PC-3 (cell line): ENCODE data around the gene NENF. TPM values are rescaled to one million over a fixed set of nuclear protein-coding genes. Genes with fewer than 3 reads are reported as not detected.

ENCODE experiments used
- ATAC-seq: fragments of 200-7000 bp; cut with Tn5 transposase; 2 replicates; pipeline ENCODE4 v1.9.1; 2020; ENCODE audit warnings: mild to moderate bottlenecking, moderate library complexity
- BruUV-seq: library from RNA; stranded (reverse); fragments of 400-500 nt; replicated peaks from 2 replicates; lab custom pipeline; 2021; lab: Mats Ljungman, UMichigan
- CTCF ChIA-PET: fragments of 300-600 bp; sonication (Branson Sonifier 250); formaldehyde crosslinking; loops from one replicate; lab custom pipeline; 2022; ENCODE audit warnings: antibody characterized with exemption; lab: Charles Lee
- POLR2A ChIA-PET: fragments of 300-600 bp; sonication (Branson Sonifier 250); formaldehyde crosslinking; loops from one replicate; lab custom pipeline; 2022; ENCODE audit warnings: antibody characterized with exemption; ENCODE audit not compliant: unreplicated experiment; lab: Charles Lee
- DNase-seq: peaks from one replicate; pipeline ENCODE4 v3.0.0-alpha.2; 2015
- H2AFZ ChIP-seq: fragments of 300-600 bp; sonication (generic); 2 replicates; pipeline ENCODE4 v1.6.0; 2016; ENCODE audit warnings: antibody characterized with exemption, low read length
- H3F3A ChIP-seq: fragments of 300-600 bp; sonication (generic); one replicate; pipeline ENCODE4 v1.6.0; 2017; ENCODE audit warnings: antibody characterized with exemption, low read length, control low read depth, mild to moderate bottlenecking; ENCODE audit not compliant: unreplicated experiment
- H3K27ac ChIP-seq: fragments of 300-600 bp; sonication (generic); 2 replicates; pipeline ENCODE4 v1.5.1; 2016; ENCODE audit warnings: mild to moderate bottlenecking, low read length
- H3K27me3 ChIP-seq: fragments of 300-600 bp; sonication (generic); 2 replicates; pipeline ENCODE4 v1.6.1; 2016; ENCODE audit warnings: low read length, mixed read lengths
- H3K36me3 ChIP-seq: fragments of 300-600 bp; sonication (generic); 2 replicates; pipeline ENCODE4 v1.6.1; 2016; ENCODE audit warnings: low read depth, mixed run types, low read length, mixed read lengths
- H3K4me1 ChIP-seq: fragments of 300-600 bp; sonication (generic); 2 replicates; pipeline ENCODE4 v1.5.1; 2016; ENCODE audit warnings: low read length; ENCODE audit not compliant: insufficient read depth
- H3K4me2 ChIP-seq: fragments of 300-600 bp; sonication (generic); 2 replicates; pipeline ENCODE4 v1.6.0; 2016; ENCODE audit warnings: low read length
- H3K4me3 ChIP-seq: fragments of 300-600 bp; sonication (generic); 2 replicates; pipeline ENCODE4 v1.5.1; 2016; ENCODE audit warnings: mild to moderate bottlenecking, low read length, mixed read lengths
- H3K79me2 ChIP-seq: fragments of 300-600 bp; sonication (generic); 2 replicates; pipeline ENCODE4 v1.6.1; 2017; ENCODE audit warnings: low read length, mixed read lengths
- H3K9ac ChIP-seq: fragments of 300-600 bp; sonication (generic); 2 replicates; pipeline ENCODE4 v1.6.0; 2016; ENCODE audit warnings: mild to moderate bottlenecking, low read length
- H3K9me2 ChIP-seq: fragments of 300-600 bp; sonication (generic); replicated peaks from 2 replicates; pipeline ENCODE4 v1.6.1; 2016; ENCODE audit warnings: mixed run types, low read length, mixed read lengths
- H3K9me3 ChIP-seq: fragments of 300-600 bp; sonication (generic); 2 replicates; pipeline ENCODE4 v1.6.1; 2016; ENCODE audit warnings: low read length, mixed read lengths
- H4K20me1 ChIP-seq: fragments of 300-600 bp; sonication (generic); 2 replicates; pipeline ENCODE4 v1.6.1; 2016; ENCODE audit warnings: low read length, mixed read lengths
- CTCF ChIP-seq: fragments of 300-600 bp; sonication (generic); conservative IDR thresholded peaks from 2 replicates; pipeline ENCODE4 v1.5.1; 2017; ENCODE audit warnings: antibody characterized with exemption, low read depth, mild to moderate bottlenecking, low read length
- EZH2 ChIP-seq: fragments of 300-600 bp; sonication (generic); IDR thresholded peaks from one replicate; pipeline ENCODE4 v1.6.1; 2017; ENCODE audit warnings: antibody characterized with exemption, mild to moderate bottlenecking, low read length; ENCODE audit not compliant: unreplicated experiment
- EZH2phosphoT487 ChIP-seq: fragments of 300-600 bp; sonication (generic); IDR thresholded peaks from 2 replicates; pipeline ENCODE4 v1.6.1; 2018; ENCODE audit warnings: mild to moderate bottlenecking, antibody characterized with exemption, low read length, borderline replicate concordance
- intact Hi-C: fragments of 100-400 bp; cut with micrococcal nuclease; formaldehyde crosslinking; loops from 2 replicates; pipeline ENCODE4 v1.9.0; 2023
- total RNA-seq: library from RNA; depleted of rRNA; stranded (reverse); fragments of >200 nt; gene quantifications from 2 replicates; pipeline ENCODE4 v1.2.3, GENCODE V29; 2014

The NENF gene
- total RNA-seq, 1 experiment from 2014 or later = 161 TPM

GRCh38 chr1:212461916-212462660 lies 29.4 kb downstream of the NENF start:
- POLR2A ChIA-PET = no interaction called here
- CTCF ChIA-PET = no interaction called here

GRCh38 chr1:212463565-212464285 lies 31.0 kb downstream of the NENF start:
- Histone ChIP-seq H3K9ac (no peak overlapping the region), H3K27ac (no peak overlapping the region), H3F3A (no peaks in the 10 kb centered on the region), H3K27me3 (no peaks in the 10 kb centered on the region), H3K4me3 (no peak overlapping the region), H3K9me2 (no peaks in the 10 kb centered on the region), H3K4me2 (no peak overlapping the region), H3K79me2 (no peaks in the 10 kb centered on the region), H4K20me1 (no peaks in the 10 kb centered on the region), H3K4me1 (peaks cover 5% of the 10 kb centered on the region; the same call in 1 of the 2 replicates), H2AFZ (no peak overlapping the region), H3K36me3 (no peaks in the 10 kb centered on the region), H3K9me3 (no peaks in the 10 kb centered on the region)
- DNase-seq (no peak), ATAC-seq (no peak)
- BruUV-seq = no TSS peak
- intact Hi-C loops = no loop called here
- TF ChIP-seq EZH2phosphoT487 (no peak), CTCF (no peak), EZH2 (no peak)
- POLR2A ChIA-PET = interaction anchor here (0.6 kb wide), 1 partner anchor 31 kb away, joined by 4 read pairs; the partner anchor contains the start of gene NENF
- CTCF ChIA-PET = interaction anchor here (0.8 kb wide), 1 partner anchor 14 kb away, joined by 3 read pairs; no protein-coding TSS in a partner anchor

More at GRCh38 chr1:212461916-212462660, 29.4 kb downstream of the NENF start:
- Histone ChIP-seq H3K4me3 (no peak overlapping the region), H3K9ac (no peak overlapping the region), H3K4me1 (peaks cover 4% of the 10 kb centered on the region; the same call in 1 of the 2 replicates), H3K9me3 (no peaks in the 10 kb centered on the region), H3K79me2 (no peaks in the 10 kb centered on the region), H4K20me1 (no peaks in the 10 kb centered on the region), H3F3A (no peaks in the 10 kb centered on the region), H2AFZ (no peak overlapping the region), H3K4me2 (no peak overlapping the region), H3K27me3 (no peaks in the 10 kb centered on the region), H3K27ac (no peak overlapping the region), H3K9me2 (no peaks in the 10 kb centered on the region), H3K36me3 (no peaks in the 10 kb centered on the region)
- ATAC-seq = no peak
- no peak for DNase-seq
- intact Hi-C loops = no loop called here
- no peak for TF ChIP-seq EZH2
- TF ChIP-seq EZH2phosphoT487 = no peak
- TF ChIP-seq CTCF = no peak
- no TSS peak for BruUV-seq
